Loucy (cell line): ENCODE results near the gene SLC22A16.

Experiments
- H2AFZ ChIP-seq: fragments of 200-600 bp; sonication (generic); 2 replicates; pipeline ENCODE4 v1.6.0; 2016; ENCODE audit warnings: antibody characterized with exemption, mild to moderate bottlenecking, low read length, moderate library complexity
- H3F3A ChIP-seq: fragments of 200-600 bp; 2 replicates; pipeline ENCODE4 v1.6.0; 2016; ENCODE audit warnings: antibody characterized with exemption, low read depth, mild to moderate bottlenecking
- H3K27me3 ChIP-seq: fragments of 200-600 bp; sonication (generic); 2 replicates; pipeline ENCODE4 v1.6.1; 2014; ENCODE audit warnings: low read length, mild to moderate bottlenecking; ENCODE audit not compliant: insufficient read depth, poor library complexity, severe bottlenecking
- H3K36me3 ChIP-seq: fragments of 200-600 bp; sonication (generic); 2 replicates; pipeline ENCODE4 v1.6.1; 2016; ENCODE audit warnings: low read length; ENCODE audit not compliant: insufficient read depth
- H3K4me1 ChIP-seq: fragments of 200-600 bp; sonication (generic); 2 replicates; pipeline ENCODE4 v1.5.1; 2014; ENCODE audit warnings: low read length, mild to moderate bottlenecking; ENCODE audit not compliant: insufficient read depth, poor library complexity, severe bottlenecking
- H3K4me2 ChIP-seq: fragments of 200-600 bp; sonication (generic); 2 replicates; pipeline ENCODE4 v1.6.0; 2014; ENCODE audit warnings: antibody characterized with exemption, low read length, low read depth, mild to moderate bottlenecking; ENCODE audit not compliant: poor library complexity, severe bottlenecking
- H3K4me3 ChIP-seq: fragments of 200-600 bp; sonication (generic); 2 replicates; pipeline ENCODE4 v1.5.1; 2014; ENCODE audit warnings: low read length, mild to moderate bottlenecking, mixed read lengths; ENCODE audit not compliant: poor library complexity, severe bottlenecking
- H3K79me2 ChIP-seq: fragments of 200-600 bp; sonication (generic); 2 replicates; pipeline ENCODE4 v1.6.1; 2014; ENCODE audit warnings: low read length; ENCODE audit not compliant: insufficient read depth
- H3K9ac ChIP-seq: fragments of 200-600 bp; sonication (generic); 2 replicates; pipeline ENCODE4 v1.6.0; 2014; ENCODE audit warnings: mild to moderate bottlenecking, low read depth, low read length, moderate library complexity; ENCODE audit not compliant: poor library complexity, severe bottlenecking
- H3K9me2 ChIP-seq: fragments of 200-600 bp; sonication (generic); replicated peaks from 2 replicates; pipeline ENCODE4 v1.6.1; 2016; ENCODE audit warnings: low read depth, low read length, mixed read lengths
- H3K9me3 ChIP-seq: fragments of 200-600 bp; sonication (generic); 2 replicates; pipeline ENCODE4 v1.6.1; 2014; ENCODE audit warnings: mild to moderate bottlenecking, antibody characterized with exemption, low read length, low read depth; ENCODE audit not compliant: insufficient read depth
- H4K20me1 ChIP-seq: fragments of 200-600 bp; sonication (generic); 2 replicates; pipeline ENCODE4 v1.6.0; 2014; ENCODE audit warnings: antibody characterized with exemption, low read length, mild to moderate bottlenecking; ENCODE audit not compliant: insufficient read depth, poor library complexity, severe bottlenecking
- CTCF ChIP-seq: fragments of 200-600 bp; sonication (generic); conservative IDR thresholded peaks from 2 replicates; pipeline ENCODE4 v1.5.1; 2014; ENCODE audit warnings: mild to moderate bottlenecking, antibody characterized with exemption, low read length
- EZH2phosphoT487 ChIP-seq: fragments of 200-600 bp; IDR thresholded peaks from 2 replicates; pipeline ENCODE4 v1.6.1; 2018; ENCODE audit warnings: antibody characterized with exemption, mild to moderate bottlenecking, moderate library complexity, borderline replicate concordance

SLC22A16 gene

DNA sequence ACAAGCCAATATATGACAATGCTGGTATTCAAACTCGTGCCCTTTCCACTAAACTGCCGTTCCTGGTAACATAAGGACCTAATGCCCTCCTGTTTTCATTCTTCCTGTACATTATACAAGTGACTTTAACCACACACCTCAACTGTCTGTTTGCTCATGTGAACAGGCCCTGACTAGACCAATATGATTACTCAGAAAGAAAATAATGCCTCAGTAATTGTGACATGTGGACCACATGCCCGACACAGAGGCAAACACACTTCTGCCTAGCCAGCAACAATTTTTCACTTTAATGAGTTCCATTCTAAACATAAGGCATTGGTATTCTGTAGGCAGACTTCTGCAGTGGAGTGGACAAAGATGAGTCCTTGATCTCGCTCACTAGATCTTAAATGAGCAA lies 30.0 kb downstream of the SLC22A16 start:
- no peaks in the 10 kb centered on the region for H3K36me3 ChIP-seq
- H3K9me2 ChIP-seq = no peaks in the 10 kb centered on the region
- no peak for TF ChIP-seq CTCF
- TF ChIP-seq EZH2phosphoT487 = no peak
- no peaks in the 10 kb centered on the region for H3K27me3 ChIP-seq
- H3K79me2 ChIP-seq = no peaks in the 10 kb centered on the region
- no peaks in the 10 kb centered on the region for H4K20me1 ChIP-seq
- peaks cover 37% of the 10 kb centered on the region for H3K4me1 ChIP-seq
- H3K4me3 ChIP-seq = no peak overlapping the region
- peak overlapping the region; percentile 17 for H3K4me2 ChIP-seq
- H2AFZ ChIP-seq = peak overlapping the region; percentile 68
- H3F3A ChIP-seq = no peaks in the 10 kb centered on the region
- no peaks in the 10 kb centered on the region for H3K9me3 ChIP-seq
- peak overlapping the region; percentile 43 for H3K9ac ChIP-seq

- no peaks in the 10 kb centered on the region for H3F3A ChIP-seq
- H2AFZ ChIP-seq = no peak overlapping the region
- H3K9me3 ChIP-seq = no peaks in the 10 kb centered on the region
- no peak overlapping the region for H3K4me2 ChIP-seq
- H3K4me3 ChIP-seq = no peak overlapping the region
- no peaks in the 10 kb centered on the region for H3K9me2 ChIP-seq
- no peaks in the 10 kb centered on the region for H3K27me3 ChIP-seq
- H4K20me1 ChIP-seq = no peaks in the 10 kb centered on the region
- no peak overlapping the region for H3K9ac ChIP-seq
- H3K4me1 ChIP-seq = no peaks in the 10 kb centered on the region
- TF ChIP-seq EZH2phosphoT487 (no peak), CTCF (no peak)
- H3K36me3 ChIP-seq = no peaks in the 10 kb centered on the region
- no peaks in the 10 kb centered on the region for H3K79me2 ChIP-seq
Observed at GRCh38 chr6:110440026-110440425, 36.4 kb downstream of the SLC22A16 start.

GRCh38 chr6:110439356-110439755 lies 37.1 kb downstream of the SLC22A16 start:
- Histone ChIP-seq H3F3A (no peaks in the 10 kb centered on the region), H3K36me3 (no peaks in the 10 kb centered on the region), H3K4me1 (no peaks in the 10 kb centered on the region), H3K4me3 (no peak overlapping the region), H3K9me3 (no peaks in the 10 kb centered on the region), H3K79me2 (no peaks in the 10 kb centered on the region), H3K27me3 (no peaks in the 10 kb centered on the region), H3K9me2 (no peaks in the 10 kb centered on the region), H4K20me1 (no peaks in the 10 kb centered on the region), H2AFZ (no peak overlapping the region), H3K9ac (no peak overlapping the region), H3K4me2 (no peak overlapping the region)
- TF ChIP-seq EZH2phosphoT487 = no peak
- TF ChIP-seq CTCF = no peak
